Glomerular endothelial cell (primary cell): Measurements from ENCODE around the gene PARD3. TPM values are rescaled to one million over a fixed set of nuclear protein-coding genes. Genes with fewer than 3 reads are reported as not detected.

Experiments
- DNase-seq: peaks from one replicate; pipeline ENCODE4 v3.0.0-alpha.2; 2011; ENCODE audit warnings: low read depth, low spot score; ENCODE audit errors: extremely low read depth
- total RNA-seq: library from RNA; depleted of rRNA; stranded (reverse); fragments of >200 nt; gene quantifications from 2 replicates; pipeline ENCODE4 v1.2.3, GENCODE V29; 2015

PARD3 gene
- total RNA-seq, 1 donor from 2014 or later: 23.0 TPM

DNA sequence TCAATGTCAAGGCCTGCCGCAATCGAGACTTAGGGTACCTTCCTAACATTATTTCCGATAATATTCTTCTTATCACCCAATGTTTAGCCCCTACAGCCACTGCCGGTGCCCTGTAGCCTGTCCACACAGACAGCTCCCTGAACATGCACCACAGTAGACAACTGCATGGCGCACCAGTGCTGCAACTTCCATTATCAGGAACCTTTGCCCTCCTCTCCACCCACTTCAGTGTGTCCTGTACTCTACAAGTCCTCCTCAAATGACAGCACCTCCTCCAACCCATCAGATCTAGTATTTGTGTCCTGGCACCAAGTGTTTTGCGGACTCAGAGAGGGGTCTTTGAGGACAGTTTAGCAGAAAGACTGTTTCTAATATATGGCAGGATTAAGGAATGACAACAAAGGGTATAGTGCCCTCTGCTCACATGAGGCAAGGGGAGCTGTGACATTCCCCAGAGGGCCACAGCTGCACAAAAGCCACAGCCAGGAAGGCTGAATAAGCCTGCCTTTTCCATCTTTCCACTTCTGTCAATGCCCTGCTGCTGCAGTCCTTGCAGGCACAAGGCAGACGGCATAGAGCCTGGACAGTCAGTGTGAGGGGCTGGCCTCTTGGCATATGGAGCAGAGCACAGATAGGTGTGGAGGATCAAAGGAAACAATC is 335.4 kb downstream of the PARD3 start:
- DNase-seq: no peak

DNA sequence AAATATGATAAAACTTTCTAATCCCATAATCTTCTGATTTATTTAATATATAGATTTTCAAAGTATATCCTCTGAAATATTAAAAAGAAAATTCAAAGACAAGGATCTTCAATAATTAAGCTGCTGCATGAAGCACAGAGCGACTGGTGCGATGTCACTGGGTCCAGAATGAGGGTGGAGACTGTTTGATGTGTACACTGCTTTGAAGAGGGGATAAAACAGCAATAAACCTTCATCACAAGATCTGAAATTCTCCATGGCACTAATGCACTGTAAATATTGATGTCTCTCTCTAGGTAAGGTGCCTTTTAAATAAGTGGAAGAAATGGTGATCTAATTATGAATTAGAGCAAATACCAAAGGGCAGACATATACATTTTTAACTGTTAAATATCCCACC is 337.8 kb downstream of the PARD3 start:
- DNase-seq: no peak

DNA sequence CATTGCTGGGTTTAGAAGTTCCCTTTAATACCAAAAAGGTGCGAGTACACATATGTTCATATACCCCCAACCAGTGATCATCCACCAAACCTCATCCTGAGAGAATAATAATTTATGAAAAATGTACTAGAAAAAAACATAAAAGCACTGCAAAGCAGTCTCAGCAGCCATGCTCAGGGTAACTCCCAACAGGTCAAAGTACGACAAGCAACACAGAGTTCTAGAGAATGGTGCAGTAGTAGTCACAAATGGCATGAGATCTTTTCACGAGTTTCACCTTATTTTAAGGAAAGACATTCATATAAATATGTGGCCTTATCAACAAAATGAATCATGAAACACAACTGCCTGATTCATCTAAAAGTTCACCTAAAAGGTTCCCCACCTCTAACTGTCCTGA is 338.5 kb downstream of the PARD3 start:
- DNase-seq: no peak

DNA sequence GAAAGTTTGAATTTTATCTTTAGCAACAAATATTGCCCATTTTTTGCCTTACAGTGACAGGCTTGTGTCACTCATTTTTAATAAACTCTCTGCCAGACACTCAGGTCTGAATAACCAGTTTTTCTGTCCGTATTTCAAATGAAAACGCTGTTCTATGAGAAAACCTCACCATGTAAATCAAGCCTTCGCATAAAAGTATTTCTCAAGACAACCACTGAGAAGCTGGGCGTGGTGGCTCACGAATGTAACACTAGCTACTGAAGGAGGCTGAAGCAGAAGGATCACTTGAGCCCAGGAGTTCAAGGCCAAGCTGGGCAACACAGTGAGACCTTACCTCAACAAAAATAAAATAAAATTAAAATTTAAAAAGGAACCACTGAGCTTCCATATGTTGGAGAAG is 339.3 kb downstream of the PARD3 start:
- DNase-seq: no peak

DNA sequence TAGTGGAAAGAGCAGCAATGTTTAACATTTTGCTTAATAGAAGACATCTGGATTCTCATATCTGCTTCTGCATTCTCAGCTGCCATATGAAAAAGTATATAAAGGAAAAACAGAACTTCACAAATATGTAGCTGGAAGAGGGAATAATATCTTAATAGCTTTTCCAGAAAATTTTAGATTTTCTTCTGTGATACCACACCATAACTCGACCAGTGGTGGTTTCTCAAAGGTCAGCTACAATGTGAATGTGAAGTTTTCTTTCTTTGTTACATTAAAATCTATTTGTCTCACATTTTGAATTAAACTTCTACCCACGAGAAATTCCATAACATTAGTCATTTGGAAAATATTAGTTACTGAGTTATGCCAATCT is 339.8 kb downstream of the PARD3 start:
- no peak for DNase-seq

DNA sequence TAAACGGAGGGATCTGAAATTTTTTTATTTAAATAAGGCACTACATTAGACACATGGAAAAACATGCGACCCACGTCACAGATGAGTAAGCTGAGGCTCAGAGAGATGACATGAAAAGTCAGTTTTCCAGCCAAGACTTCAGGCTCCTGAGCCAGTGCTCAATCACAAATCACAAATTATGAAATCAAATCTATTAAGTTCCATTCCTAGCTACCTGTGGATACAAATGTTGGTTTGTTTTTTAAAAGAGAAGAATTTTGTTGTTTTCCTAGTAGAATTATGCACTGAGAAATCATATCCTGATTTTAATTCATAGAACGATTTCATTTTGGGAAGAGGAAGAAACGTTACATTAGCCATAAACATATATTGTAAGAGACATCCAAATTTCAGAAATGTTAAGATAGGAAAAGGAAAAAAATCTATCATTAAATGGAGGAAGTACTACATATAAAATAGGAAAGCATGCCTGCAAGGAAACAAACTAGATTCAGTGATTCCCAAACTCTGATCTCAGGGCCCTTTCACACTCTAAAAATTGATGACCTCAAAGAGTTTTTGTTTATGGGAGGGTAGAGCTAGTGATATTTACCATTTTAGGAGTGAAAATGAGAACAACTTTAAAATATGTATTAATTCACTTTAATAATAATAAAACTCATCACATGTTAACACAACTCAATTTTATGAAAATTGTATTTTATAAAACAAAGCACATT is 340.4 kb downstream of the PARD3 start:
- no peak for DNase-seq

DNA sequence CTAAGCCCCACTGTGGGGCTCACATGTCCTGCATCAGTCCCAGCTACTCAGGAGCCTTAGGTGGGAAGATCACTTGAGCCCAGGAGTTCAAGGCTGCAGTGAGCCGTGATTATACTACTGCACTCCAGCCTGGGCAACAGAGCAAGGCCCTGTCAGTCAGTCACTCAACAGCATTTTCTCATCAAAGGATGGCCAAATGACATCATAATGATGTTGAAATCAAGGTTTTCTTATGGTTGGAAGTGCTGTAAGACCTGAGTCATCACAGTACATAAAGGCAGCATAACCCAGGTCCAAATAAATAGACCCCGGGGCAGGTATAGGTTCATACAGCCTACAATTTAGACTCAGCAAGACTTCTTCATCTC is 341.1 kb downstream of the PARD3 start:
- DNase-seq: no peak

DNA sequence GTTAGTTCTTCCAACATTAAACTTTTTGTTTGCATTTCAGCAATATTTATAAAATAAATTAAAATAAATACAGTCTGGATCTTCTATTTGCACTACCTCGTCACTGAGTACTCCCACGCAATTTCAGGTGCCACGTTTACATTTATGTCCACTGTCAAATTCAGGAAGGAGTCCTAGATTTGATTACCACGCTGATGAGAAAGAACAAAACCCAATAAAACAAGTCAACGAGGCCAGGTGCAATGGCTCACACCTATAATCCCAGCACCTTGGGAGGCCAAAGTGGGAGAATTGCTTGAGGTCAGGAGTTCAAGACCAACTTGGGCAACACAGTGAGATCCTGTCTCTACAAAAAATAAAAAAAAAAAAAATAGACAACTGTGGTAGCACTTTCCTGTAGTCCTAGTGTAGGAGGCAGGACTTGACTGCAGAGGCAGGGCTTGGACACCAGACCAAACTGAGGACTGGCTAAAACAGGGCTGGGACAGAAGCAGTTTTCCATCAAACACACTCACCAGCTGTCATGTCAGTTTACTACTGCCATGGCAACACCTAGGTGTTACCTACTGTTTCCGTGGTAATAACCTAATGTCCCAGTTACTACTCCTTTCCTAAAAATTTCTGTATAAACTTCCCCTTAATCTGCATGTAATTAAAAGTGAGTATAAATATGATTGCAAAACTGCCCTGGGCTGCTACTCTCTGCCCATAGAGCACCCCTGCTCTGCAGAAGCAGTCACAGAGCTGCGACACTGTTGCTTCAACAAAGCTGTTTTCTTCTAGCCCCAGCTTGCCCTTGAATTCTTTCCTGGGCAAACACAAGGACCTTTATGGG is 341.7 kb downstream of the PARD3 start:
- no peak for DNase-seq

DNA sequence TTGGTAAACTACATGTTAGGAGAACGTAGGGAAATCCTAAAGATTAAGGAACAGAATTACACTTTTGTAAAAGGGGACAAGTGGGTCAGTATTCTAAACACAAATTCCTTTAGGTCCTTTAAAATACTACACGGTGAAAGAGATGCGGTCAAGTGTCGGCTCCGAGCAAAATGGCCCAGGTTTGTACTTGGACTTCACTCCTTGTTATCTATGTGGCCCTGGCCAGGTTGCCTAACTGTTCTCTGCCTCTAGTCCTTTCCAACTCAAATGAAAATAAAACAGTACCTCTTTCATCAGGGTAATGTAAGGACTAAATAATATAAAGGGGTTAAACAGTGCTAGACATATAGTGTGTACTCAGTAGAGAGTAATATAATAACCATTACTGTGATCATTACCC is 344.8 kb downstream of the PARD3 start:
- DNase-seq: no peak

DNA sequence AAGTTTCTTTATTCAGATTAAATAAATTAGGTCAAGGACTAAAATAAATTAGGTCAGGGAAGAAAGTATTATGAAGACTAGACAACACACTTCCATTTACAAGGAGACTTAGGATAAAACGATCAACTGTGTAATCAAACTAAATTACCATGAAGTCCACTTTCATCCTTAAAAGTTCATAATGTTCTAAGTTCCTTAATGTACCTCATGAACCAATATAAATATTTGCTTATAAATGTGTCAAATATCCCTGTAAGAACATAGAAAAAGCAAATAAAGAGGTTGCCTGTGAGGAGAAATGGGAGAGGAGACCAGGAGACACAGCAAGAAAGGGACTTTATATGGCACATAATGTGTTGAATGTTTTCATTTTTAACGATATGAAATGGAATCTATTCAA is 345.6 kb downstream of the PARD3 start:
- no peak for DNase-seq

DNA sequence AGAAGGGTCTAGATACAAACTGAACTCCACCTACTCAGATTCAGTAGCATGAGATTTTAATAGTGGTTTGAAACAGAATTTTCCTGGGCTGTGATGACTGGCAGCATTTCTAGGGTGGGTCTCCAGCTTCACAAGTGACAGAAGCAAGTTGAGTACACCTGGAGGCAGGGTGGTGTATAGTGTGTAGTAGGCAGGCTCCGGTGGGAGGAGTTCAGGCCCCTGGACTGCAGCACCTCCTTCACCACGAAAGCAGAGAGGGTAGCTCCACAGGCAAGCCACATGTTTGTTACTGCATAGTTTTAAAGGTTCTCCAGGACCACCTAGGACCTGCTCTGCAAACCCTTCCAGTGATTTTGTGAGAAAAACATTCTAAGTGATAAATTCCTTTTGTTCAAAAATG is 347.2 kb downstream of the PARD3 start:
- no peak for DNase-seq

DNA sequence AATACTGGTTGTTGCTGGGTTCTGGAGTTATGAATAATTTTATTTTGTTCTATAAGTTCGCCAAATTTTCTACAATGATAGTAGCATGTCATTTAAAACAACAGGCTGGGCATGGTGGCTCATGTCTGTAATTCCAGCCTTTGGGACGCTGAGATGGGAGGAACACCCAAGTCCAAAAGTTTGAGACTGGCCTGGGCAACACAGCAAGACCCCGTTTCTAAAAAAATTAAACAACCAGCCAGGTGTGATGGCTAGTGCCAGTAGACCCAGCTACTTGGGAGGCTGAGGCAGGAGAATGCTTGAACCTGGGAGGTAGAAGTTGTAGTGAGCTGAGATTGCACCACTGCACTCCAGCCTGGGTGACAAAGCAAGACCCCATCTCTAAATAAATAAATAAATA is 347.7 kb downstream of the PARD3 start:
- DNase-seq: no peak

DNA sequence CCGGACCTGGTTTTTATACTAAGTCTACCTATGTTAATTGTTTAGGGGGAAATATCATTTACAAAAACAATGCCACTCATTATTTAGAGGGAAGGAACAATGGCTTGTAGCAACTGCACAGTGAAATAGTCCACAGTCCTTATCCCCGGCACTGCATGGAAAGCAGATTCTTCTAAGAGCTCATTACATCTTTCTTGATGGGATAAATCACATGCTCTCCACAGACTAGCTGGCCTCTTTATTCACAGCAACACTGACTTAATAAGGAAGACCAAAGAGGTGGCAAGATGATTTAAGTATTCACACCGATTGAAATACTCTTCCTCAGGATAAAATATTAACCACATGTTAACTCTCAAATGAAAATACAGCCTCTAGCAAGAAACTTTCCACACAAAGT is 349.4 kb downstream of the PARD3 start:
- DNase-seq: no peak

DNA sequence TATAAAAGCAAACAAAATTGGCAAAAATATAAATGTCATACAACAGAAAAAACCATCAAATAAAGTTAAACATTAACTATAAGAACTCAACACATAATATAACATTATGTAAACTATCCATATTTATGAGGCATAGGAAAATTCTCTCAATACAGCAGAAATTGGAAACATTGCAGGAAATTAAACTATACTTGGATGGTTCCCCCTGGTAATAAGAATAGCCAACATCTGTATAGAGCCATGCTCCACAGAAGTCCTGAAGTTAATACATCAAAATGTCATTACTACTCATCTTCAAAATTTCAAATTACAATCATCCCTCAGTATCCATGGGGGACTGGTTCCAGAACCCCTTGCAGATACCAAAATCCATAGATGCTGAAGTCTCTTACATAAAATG is 350.5 kb downstream of the PARD3 start:
- no peak for DNase-seq

DNA sequence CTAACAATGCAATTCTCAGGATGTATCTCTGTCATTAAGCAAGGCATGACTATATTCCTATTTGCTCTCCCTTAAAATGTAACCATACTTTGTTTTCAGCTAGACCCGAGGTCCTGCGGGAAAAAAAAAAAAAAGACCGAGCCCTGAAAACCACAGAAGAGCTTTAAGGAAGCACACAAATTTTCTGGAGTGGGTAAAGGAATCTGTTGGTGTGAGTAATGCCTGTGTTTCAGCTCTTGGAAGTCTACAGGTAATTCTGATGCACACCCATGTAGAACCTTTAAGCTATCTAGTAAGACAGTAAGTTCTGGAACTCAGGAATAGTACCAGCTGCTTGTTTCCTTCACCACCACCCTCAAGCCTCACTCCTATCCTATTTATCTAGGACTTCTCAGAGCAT is 351.1 kb downstream of the PARD3 start:
- no peak for DNase-seq

DNA sequence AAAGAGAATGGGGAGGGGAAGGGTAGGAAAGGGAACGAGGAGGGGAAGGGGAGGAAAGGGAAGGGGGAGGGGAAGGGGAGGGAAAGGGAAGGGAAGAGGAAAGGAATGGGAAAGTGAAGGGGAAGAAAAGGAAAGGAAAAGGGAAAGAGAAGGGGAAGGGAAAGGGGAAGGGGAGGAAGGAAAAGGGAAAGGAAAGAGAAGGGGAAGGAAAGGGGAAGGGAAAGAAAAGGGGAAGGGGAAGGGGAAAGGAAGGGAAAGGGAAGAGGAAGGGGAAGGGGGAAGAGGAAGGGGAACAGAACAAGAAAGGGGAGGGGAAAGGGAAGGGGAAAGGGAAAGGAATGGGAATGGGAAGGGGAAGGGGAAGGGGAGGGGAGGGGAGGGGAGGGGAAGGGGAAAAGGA is 352.1 kb downstream of the PARD3 start:
- no peak for DNase-seq

DNA sequence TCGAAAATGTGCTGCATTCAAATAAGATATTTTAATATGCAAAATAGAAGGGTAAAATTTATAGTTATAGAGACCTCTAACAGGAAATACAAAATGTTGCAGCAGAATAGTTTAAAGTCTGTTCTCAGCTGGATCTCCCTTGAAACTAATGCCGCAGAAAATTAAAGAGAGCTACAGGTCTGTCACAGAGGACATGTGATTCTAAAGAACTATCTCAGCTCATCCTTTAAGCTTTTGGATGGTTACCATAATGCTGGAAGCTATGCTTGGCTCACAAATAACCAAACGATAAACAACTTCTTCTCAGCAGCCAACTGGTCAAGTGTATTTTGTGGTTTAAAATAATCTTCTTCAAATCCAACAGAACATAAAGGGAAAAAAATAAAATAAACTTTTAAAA is 353.0 kb downstream of the PARD3 start:
- no peak for DNase-seq

DNA sequence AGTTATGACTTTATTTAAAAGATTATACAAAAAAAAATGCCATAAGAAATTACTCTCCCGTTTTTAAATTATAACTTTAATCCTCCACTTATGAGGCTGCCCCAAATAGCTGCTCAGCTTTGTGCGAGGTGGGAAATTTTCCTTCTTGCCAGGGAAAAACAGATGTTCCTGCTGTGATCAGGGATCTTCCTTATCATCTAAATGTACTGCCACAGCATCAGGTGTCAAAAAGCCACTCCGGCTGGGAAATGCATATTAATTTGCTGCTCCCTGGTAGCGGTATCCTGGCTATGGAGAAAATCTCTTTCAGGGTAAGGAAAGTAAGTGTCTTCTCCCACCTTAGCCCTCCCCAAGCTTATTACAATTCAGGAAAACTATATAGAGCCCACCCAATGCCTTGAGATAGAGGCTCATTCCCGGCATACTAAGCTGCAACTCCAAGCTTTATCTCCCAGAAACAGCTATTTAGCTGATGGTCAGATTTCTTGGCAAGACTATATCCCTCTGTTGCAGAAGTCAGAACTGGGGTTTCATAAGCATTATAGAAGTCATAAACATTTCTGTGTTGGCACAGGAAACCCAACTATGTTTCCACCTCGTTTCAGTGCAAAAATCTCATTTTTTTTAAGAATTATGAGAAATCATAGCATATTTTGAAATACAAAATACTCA is 360.4 kb downstream of the PARD3 start:
- DNase-seq: no peak

DNA sequence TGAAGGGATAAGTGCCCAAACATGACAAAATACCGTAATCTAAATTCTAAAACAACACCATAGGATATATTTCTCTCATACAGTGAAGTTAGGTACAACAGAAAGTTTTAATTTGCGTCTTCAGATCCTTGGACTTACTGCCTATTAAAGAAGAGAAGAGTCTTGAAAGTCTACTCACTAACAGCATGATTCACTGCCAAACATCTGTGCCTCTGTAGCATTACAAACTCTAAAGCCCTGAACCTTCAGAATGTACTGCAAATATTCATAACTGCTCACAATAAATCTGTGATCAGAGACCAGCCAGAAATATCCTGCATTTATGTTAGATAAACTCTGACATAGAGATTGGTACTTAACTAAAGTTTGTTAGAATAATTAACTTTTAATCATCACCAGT is 365.3 kb downstream of the PARD3 start:
- DNase-seq: no peak

DNA sequence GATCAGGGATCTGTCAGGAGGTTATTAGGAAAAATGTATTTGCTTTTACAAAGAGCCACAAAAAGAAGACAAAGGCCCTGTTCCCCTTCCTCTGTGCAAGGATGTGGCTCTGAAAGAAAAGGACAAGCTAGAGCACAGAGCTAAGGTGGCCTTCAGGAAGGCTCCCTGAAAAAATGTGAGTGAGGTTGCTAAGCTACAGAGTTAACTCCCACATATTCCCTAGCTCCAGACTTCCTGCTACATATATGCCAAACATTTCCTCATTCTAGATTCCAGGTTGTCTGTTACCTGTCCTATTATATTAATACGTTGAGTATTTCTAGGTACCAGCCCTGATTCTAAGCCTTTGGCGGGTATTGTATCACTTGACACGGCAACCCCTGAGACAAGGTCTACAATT is 369.0 kb downstream of the PARD3 start:
- DNase-seq: no peak
